HG02981 (cell line): ENCODE results near the gene MCM9.

ENCODE experiments used
- ATAC-seq: cut with Tn5 transposase; IDR thresholded peaks from one replicate; pipeline ENCODE4 v1.9.1; 2021; ENCODE audit warnings: mild to moderate bottlenecking, moderate library complexity; ENCODE audit not compliant: unreplicated experiment

MCM9 gene

DNA sequence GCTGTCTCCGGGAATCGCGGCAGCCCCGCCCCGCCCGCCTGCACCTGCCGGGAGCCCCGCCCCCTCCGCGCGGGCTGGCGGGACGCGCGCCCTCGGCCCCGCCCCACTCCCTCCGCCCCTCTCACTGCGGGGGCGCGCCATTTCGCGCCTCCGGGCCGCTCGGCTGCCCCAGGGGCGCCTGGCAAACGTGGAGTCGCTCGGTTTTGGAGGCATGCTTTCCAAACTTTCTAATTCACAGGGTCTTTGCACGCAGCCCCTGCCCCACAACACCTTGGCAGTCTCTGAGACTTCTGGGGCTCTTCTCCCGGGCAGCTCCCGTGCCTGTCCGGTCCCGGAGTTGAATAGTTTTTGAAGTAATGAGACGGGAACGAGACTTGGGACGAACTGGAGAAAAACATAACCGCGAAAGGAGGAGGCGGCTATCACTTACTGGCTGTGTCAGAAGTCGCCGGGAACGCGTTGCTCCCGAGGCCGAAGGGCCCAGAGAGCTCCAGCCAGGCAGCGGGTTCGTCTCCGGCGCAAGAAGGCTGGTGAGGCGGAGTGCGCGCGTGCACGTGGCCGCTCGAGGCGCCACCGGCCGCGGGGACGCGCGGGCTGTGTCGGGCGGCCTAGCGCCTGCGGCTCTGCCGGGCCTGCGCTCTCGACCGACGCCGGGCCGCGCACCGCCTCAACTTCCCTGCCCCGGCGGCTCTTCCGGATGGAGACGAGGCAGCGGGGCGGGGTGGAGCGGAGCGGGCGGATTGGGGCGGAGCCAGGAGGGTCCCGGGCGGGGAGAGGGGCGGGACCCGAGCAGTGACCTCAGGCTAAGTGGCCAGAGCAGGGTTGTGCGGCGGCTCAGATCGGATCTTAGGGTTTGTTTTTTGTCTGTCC lies at the start of gene MCM9:
TSS of gene MCM9 (minus strand) at position 699 of the 870 bp plus-strand sequence. CDS start 3,436 bp downstream, outside the sequence.
- ATAC-seq, result peak; percentile 96

DNA sequence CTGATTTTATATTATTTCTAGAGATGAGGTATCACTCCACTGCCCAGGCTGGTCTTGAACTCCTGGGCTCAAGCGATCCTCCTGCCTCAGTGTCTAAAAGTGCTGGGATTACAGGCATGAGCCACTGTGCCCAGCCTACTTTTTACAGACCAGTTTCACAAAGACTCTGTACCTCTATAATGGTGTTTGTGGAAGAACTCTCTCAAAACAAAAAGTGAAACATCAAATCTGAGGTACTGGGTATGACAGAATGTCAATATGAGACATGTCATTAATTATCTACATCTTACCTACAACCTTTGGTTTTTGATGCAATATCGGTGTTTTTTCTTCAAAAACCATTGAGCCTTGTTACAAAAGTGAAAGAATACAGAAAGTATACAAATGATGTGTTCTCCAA lies 49.4 kb upstream of the MCM9 start:
- no peak for ATAC-seq

DNA sequence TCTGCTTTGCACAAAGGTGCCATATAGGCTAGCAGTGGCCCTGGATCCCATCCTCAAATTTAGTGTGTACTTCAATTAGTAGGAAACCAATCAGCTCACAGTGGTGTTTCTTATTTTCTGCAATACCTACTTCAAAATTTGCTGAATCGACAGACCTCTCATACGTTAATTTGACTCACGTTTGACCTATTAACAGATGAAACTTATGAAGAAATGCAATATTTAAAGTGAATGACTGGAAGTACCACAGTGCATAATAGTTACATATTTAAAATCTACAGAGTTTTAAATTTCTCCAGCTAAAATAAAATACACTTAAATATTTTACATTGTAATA lies 47.6 kb upstream of the MCM9 start:
- ATAC-seq, result no peak

DNA sequence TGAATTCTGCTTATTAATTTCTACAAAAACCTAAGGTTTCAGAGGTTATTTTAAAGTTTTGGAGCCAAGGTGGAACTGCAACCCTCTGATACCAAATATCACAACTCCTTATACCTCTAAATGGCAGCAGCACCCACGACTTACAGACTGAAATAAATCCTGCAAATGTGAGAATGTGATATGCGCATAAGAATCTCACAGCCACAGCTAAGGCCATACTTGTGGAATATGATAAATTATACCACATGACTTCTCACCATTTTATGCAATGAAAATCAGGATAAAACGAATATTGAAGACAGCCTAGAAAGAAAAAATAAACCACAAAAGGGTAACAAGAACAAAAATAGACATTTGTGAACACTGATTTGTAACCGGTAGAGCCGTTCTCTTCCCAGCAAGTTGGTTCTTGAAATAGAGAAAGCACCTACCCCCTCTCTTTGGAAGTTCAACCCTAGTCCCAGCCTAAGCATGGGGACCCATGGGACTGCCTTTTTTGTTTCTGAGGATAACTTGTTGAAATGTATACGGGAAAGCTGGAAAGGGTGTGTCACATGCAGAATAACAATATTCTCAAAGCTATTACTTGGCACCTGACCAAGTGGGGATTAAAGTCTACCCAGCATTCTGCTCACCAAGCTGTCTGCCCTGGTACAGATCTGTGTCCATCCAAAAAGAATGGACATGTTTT lies 47.1 kb upstream of the MCM9 start:
- ATAC-seq, result no peak

DNA sequence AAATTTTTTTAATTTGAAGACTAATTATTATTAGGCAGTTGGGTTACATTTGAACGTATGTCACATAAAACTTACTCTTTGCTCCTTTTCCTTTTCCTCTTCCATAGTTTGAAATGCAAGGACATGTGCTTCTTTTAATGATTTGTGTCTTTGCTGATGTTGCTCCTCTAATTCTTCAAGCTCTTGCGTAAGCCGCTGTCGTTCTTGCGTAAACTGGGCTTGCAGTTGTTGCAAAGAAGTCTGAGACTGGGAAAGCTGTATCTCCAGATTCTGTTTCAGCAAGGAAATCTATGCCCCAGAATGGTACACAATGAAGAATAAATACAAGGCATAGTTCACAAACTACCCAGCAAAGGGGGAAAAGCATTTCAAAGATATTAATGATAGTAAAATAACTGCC lies 45.1 kb upstream of the MCM9 start:
- ATAC-seq, result no peak

DNA sequence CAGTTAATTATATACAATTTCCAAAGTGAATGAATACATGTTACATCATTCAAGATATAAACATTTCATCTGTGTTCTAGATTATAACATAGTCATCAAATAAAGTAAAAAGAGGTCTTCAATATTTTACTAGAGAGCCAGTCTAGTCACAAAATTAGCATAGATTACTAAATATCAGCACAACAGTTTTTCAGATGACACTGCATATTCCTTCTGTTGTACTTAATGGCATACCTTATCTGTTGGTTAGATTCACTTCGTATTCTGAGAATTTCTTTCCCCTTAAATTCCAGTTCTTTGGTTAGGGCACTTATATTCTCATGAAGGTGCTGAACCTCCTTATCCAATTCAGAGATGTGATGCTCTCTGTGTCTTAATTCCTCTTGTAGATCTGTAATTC lies 39.8 kb upstream of the MCM9 start:
- ATAC-seq, result no peak

DNA sequence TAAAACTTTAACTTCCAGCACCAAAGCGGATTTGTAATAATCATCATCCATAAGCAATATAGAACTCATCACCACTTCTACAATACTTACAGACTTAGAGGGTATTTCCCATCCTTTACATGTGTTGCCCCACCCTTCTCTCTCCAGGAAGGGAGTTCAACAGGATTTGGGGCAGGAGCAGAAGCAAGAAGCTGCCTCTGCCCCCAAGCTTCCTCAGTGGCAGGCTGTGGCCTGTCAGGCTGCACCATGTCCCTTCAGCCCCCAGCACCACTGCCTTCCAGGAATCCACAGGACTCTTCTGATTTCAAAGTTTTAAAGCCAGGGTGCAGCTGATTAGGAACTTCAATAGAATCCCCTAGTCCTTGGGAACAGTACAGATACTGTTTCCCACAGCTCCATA lies 36.7 kb upstream of the MCM9 start:
- ATAC-seq, result no peak

DNA sequence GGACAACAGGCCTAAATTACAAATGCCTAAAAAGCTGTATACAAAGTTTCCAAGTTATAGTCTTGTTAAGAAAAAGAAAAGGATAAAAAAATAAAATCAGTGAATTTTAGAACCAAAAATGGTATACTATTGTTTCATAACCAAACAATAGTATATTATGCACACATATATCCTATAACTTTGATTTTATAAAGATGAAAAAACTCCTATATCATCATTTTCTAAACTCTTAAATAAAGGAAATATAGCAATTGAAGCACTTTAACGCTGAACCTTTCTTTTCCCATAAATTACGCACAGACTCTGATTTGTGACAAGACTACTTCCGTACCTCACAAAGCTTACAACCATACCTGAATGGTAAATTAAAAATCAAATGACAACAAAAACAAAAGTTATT lies 35.9 kb upstream of the MCM9 start:
- ATAC-seq, result no peak

DNA sequence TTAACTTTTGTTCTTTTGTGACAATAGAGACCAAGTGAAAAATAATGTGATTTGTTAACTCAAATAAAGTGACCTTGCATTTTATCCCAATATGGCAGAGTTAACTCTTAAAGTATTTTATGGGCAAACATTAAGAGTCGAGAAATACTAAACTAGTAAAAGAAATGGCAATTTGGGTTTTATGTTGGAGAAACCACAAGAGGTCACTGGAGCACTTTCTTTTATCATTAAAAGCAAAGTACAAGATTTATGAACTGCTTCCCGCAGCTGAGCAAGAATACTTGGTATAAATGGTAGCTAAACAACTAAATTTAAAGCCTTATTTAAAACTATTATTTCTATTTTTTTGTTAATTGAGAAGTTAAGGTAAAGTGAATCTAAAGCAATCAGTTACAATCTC lies 33.5 kb upstream of the MCM9 start:
- no peak for ATAC-seq

DNA sequence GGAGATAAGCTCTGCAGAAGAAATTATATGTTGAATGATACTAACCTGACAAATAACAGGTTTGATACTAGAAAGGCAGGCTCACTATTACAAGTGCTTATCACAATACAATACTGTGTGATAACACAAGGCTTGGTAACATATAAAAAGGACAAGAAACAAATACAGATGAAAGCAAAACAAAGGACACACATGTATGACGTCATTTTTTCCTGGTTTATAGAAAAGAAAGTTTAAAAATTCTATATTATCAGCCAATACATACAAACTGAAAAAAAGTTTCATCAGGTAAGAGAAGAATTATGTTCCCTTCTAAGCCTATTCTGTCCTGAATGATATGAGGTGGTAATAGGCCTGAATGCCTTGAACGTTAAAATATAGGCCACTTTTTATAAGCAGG lies 32.3 kb upstream of the MCM9 start:
- no peak for ATAC-seq

DNA sequence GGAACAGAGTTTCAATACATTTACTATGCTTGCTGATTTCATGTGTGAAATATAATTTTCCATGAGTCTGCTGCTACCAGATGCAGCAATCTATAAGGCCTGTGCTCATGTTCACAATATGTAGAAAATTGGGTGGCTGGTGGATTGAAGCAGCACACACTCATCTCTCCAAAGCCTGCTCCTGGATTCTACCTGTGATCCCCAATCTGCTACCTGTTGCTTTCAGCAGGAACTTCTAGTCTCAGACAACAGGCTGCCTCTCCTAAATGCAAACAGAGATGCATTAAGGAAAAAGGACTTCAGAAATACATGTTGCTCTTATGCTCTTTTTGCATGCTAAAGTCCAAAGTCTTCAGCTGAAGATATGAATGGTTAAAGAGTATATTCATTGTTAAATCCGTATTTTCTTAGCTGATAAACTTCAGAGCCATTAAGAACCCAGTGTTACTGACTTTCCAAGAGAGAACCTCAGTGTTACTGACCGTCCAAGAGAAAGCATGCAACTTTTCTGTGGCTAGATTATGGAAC lies 30.9 kb upstream of the MCM9 start:
- no peak for ATAC-seq

DNA sequence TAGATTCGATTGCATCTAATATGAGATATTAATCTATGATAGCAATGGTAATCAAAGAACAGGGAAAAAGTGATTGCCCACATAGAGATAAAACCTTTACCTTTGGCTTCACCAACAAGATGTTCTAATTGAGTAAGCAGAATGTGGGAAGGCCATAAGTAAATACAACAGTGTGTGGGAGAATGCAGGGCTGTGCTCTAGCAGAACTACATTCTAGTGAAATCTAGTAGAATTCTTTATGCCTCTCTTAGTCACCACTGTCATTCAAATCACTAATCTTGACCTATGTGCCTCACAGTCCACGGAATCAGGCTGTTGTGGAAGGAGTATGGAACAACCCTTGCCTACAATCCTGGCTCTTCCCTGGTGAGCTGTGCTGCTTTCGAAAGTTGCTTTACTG lies 30.4 kb upstream of the MCM9 start:
- ATAC-seq, result no peak

DNA sequence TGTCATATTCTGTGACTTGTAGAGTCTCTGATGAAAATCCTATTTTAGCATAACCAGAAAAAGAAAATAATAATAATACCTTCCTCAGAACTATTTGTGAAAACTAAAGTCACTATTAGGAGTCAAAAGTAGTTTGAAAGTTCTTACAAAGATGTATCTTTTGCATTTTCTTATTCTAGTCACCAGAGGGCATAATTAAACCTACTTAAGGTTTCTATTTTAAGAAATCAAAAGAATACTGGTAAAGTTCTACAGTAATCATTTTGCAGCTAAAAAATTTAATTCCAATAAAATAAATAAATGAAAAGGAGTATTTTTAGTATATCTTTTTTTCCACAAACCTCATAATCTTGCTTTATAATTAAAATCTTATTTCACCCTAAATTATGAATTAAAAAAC lies 28.0 kb upstream of the MCM9 start:
- ATAC-seq, result no peak

DNA sequence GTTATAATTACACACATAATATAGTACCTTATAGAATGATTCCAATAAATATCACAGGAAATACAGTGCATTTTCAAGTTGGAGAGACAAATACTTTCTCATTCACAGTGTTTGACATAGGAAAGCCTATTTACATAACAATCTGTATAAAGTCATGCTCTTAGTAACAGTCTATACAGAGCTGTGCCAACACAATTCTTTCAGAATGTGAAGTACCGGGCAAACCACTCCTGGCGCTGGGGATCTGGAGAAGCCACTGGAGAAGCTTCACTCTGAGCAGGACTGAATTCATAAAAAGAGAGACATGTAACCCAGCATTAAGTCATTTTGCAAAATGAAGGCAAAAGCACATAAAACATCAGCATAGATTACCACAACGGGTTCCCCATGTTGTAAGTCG lies 24.9 kb upstream of the MCM9 start:
- no peak for ATAC-seq

DNA sequence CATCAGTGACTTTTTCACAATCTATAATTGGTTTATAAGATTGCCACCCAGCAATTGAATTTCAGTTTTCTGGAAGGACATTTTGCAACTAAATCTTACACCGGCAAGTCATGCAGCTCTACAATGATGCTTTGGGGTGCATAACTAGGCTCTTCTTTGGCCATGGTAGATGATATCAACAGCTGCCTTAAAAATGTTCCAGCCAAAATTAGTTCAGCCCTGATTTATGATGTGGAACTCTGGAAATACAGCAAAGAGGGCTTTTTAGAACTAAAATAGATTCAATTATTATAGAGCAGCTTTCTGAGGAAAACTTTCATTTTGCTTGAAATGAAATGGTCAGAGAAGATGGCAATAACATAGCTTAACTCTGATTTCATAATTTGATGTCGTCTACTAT lies 18.4 kb upstream of the MCM9 start:
- ATAC-seq, result no peak

DNA sequence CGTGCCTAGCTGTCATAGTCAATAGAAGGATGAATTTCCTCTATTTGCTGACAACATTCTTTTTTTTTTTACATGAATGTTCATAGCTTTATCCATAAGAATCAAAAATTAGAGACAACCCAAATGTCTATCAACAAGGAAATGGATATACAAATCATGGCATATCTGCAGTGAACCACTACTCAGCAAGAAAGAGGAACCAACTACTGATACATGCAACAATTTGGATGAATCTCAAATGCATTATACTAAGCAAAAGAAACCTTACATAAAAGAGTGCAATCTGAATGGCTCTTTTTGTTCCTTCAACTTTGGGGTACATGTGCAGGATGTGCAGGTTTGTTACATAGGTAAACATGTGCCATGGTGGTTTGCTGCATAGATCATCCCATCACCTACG lies 17.7 kb upstream of the MCM9 start:
- no peak for ATAC-seq

DNA sequence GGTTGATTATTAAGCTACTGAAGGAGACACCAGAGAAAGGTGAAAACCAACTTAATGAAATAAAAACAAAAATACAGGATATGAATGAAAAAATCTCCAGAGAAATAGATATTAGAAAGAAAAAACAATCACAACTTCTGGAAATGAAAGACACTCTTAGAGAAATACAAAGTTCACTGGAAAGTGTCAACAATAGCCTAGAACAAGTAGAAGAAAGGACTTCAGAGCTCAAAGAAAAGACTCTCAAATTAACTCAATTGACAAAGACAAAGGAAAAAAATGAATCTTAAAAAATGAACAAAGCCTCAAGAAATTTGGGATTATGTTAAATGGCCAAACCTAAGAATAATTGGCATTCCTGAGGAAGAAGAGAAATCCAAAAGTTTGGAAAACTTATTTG lies 10.3 kb upstream of the MCM9 start:
- no peak for ATAC-seq

DNA sequence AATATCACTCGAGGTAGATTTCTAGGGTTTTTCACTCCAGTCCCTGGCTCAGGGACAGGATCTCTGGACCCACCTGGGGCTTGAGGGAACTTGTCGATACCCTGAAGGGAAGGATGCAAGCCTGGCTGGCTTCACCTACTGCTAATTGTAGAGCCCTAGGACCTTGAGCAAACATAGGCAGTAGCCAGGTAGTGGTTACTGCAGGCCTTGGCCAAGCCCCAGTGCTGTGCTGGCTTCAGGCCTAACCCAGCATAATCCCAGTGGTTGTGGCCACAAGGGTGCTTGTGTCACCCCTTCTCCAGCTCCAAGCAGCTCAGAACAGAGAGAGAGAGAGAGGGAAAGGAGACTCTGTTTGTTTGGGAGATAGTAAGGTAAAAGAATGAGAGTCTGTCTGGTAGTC lies 5.8 kb upstream of the MCM9 start:
- ATAC-seq, result no peak

DNA sequence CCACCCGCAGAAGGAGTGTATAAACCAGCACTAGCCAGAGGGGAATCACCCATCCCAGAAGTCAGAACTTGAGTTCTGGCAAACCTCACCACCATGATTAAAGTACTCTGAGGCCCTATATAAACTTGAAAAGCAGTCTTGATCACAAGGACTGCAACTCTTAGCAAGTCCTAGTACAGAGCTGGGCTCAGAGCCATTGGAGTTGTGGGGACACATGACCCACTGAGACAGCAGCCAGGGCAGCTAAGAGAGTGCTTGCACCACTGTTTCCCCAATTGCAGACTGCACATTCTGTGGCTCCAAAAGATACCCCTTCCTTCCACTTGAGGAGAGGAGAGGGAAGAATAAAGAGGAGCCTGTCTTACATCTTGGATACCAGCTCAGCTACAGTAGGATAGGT lies 4.7 kb upstream of the MCM9 start:
- ATAC-seq, result no peak

DNA sequence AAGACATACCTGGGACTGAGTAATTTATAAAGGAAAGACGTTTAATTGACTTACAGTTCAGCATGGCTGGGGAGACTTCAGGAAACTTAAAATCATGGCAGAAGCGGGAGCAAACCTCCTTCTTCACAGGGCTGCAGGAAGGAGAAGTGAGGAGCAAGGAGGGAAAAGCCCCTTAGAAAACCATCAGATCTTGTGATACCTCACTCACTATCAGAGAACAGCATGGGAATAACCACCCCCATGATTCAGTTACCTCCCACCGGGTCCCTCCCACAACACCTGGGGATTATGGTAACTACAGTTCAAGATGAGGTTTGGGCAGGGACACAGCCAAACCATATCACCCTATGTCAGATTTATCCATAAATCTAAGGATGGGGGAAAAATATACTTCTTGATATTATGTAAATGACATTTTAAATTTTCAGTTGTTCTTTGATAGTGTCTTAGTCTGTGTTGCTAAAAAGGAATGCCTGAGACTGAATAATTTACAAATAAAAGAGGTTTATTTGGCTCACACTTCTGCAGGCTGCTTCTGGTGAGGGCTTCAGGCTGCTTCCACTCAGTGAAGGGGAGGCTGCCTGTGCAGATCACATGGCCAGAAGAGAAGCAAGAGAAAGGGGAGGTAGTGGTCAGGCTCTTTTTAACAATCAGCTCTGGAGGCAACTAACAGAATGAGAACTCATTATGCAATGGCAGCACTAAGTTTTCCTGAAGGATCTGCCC lies 1.2 kb upstream of the MCM9 start:
- ATAC-seq, result no peak

DNA sequence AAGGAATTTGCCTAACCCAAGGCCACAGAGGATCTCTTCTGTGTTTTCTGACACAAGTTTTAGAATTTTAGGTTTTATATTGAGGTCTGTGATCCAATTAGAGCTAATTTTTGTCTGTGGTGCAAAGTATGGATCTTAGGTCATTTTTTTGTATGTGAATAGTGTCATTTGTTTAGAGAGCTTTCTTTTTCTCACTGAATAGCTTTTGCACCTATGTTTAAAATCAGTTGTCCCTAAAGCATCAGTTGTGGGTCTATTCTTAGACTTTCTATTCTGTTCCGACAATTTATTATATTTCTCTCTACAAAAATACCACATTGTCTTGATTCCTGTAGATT lies 341 bp upstream of the MCM9 start:
- ATAC-seq, result peak; percentile 1
